Body of pancreas (tissue), 4 donors: ENCODE data around the gene BEGAIN. TPM values are rescaled to one million over a fixed set of nuclear protein-coding genes. Genes with fewer than 3 reads are reported as not detected.

Experiments
- ATAC-seq: fragments of 150-250 bp; one replicate; pipeline ENCODE4 v1.9.1; 2016
- DNase-seq, 4 donors: peaks; one replicate each; pipeline ENCODE4 v3.0.0-alpha.2; 2019
- H3K27ac ChIP-seq, 4 donors: fragments of 200-600 bp; sonication (generic); 1 replicate in 3 of 4; 2 replicates in 1 of 4; pipeline versions ENCODE4 v1.5.1 to v1.6.1; 2016 to 2019; ENCODE audit warnings: mild to moderate bottlenecking in 1 of 4, mixed read lengths in 1 of 4, moderate library complexity in 1 of 4
- H3K27me3 ChIP-seq, 2 donors: fragments of 200-600 bp; sonication (generic); one replicate each; pipeline ENCODE4 v1.6.0; 2016; ENCODE audit warnings: mild to moderate bottlenecking in 1 of 2
- H3K36me3 ChIP-seq, 2 donors: fragments of 200-600 bp; sonication (generic); replicated peaks in 1 of 2; 2 replicates each; pipeline ENCODE4 v1.5.1; 2016; ENCODE audit warnings: low read depth in 2 of 2; ENCODE audit not compliant: insufficient read depth in 1 of 2
- H3K4me1 ChIP-seq: fragments of 200-600 bp; sonication (generic); one replicate; pipeline ENCODE4 v1.6.0; 2016
- H3K4me3 ChIP-seq, 2 donors: fragments of 200-600 bp; sonication (generic); 1 replicate in 1 of 2; 2 replicates in 1 of 2; pipeline ENCODE4 v1.5.1; 2016 to 2019
- H3K9me3 ChIP-seq, 3 donors: fragments of 200-600 bp; sonication (generic); 1 replicate in 2 of 3; 2 replicates in 1 of 3; pipeline ENCODE4 v1.5.1; 2016
- CTCF ChIP-seq, 7 experiments: fragments of 450-650 bp in 4 of 7; fragments of 200-600 bp in 3 of 7; sonication (generic) in 3 of 7; IDR thresholded peaks; one replicate each; pipeline ENCODE4 v1.5.1; 2016 to 2019; ENCODE audit warnings: antibody characterized with exemption in 7 of 7
- POLR2A ChIP-seq, 3 donors: fragments of 450-650 bp; IDR thresholded peaks; one replicate each; pipeline ENCODE4 v1.6.1; 2016; ENCODE audit warnings: antibody characterized with exemption in 3 of 3, mild to moderate bottlenecking in 2 of 3
- WGBS, 2 donors: methylation state at CpG; one replicate each; pipeline ENCODE4 v1.1.5; 2017; 5-methylcytosine and 5-hydroxymethylcytosine counted together
- intact Hi-C: fragments of 100-400 bp; cut with DNase I; formaldehyde crosslinking; loops from one replicate; pipeline ENCODE4 v1.15.1; 2023
- total RNA-seq, 2 donors: library from RNA; depleted of rRNA; stranded (reverse); fragments of >200 nt; gene quantifications; one replicate each; pipeline ENCODE4 v1.1.0, GENCODE V29; 2016

The BEGAIN gene
- total RNA-seq, 2 donors from 2014 or later, result 23.9 to 28.7 TPM

GRCh38 chr14:100611811-100612480 lies 24.7 kb upstream of the BEGAIN start:
- Histone ChIP-seq H3K27me3 (no peaks in the 10 kb centered on the region), H3K4me3 (no peak overlapping the region), H3K27ac (no peak overlapping the region), H3K36me3 (no peaks in the 10 kb centered on the region), H3K4me1 (peaks cover under 1% of the 10 kb centered on the region), H3K9me3 (no peaks in the 10 kb centered on the region)
- DNase-seq, result no peak
- no peak for TF ChIP-seq POLR2A (IDR thresholded peaks at IDR 0.05)
- TF ChIP-seq CTCF (IDR thresholded peaks at IDR 0.05), result no peak
- intact Hi-C loops, result no loop called here
- WGBS, 2 donors, result 82 to 88% methylated on average over 10 of the region's 10 CpGs
- ATAC-seq, result no peak

DNA sequence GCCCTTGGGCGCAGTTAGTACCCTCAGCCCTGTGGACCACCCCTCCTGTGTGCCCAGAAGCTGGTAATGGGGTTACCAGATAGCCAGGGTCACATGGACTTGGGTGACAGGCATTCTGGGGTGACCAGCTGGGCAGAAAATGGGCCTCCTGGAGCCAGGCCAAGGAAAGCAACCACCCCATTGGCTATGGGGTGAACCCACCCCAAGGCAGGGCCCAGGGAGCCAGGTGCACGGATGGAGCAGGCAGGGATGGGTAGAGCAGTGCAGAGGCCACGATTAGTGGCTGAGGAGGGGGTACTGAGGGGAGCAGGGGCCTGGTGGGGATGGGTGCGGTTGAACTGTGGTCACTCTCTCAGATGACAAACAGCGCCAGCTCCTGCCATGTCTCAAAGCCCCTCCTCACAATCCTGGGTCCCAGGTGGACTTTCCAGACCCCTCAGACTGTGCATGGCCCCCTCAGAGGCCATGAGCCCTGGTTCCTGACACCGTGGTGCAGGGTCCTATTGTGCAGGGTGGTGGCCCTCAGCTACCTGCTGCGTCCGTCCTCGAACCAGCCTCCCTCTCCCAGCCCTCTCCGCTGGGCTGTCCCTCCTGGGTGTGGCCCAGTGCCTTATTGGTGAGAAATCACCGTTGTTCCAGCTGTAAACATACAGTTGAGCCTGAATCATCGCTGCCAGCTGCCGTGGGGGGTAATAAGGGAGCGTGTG lies 23.4 kb upstream of the BEGAIN start:
- no peaks in the 10 kb centered on the region for H3K36me3 ChIP-seq
- no peak overlapping the region for H3K4me3 ChIP-seq
- TF ChIP-seq POLR2A (IDR thresholded peaks at IDR 0.05) (no peak), CTCF (IDR thresholded peaks at IDR 0.05) (no peak)
- intact Hi-C loops, result no loop called here
- H3K4me1 ChIP-seq, result no peaks in the 10 kb centered on the region
- H3K9me3 ChIP-seq, result no peaks in the 10 kb centered on the region
- no peak overlapping the region for H3K27ac ChIP-seq
- DNase-seq, result no peak
- ATAC-seq, result no peak
- H3K27me3 ChIP-seq, result no peaks in the 10 kb centered on the region
- WGBS, 2 donors, result 71 to 94% methylated on average over 7 to 13 of the region's 14 CpGs

- H3K4me1 ChIP-seq, result no peaks in the 10 kb centered on the region
- H3K27me3 ChIP-seq, result no peaks in the 10 kb centered on the region
- no peaks in the 10 kb centered on the region for H3K9me3 ChIP-seq
- DNase-seq (peak in 1 of 4 donors; percentile 7), ATAC-seq (no peak)
- no peaks in the 10 kb centered on the region for H3K36me3 ChIP-seq
- TF ChIP-seq CTCF (IDR thresholded peaks at IDR 0.05), result no peak
- intact Hi-C loops, result no loop called here
- H3K27ac ChIP-seq, result no peak overlapping the region
- 69 to 86% methylated on average over 7 to 13 of the region's 13 CpGs for WGBS, 2 donors
- H3K4me3 ChIP-seq, result no peak overlapping the region
Measured at GRCh38 chr14:100609941-100610391, 22.7 kb upstream of the BEGAIN start.

- intact Hi-C loops, result no loop called here
- H3K27ac ChIP-seq, result no peak overlapping the region
- WGBS, 2 donors, result 80 to 85% methylated on average over 14 of the region's 14 CpGs
- no peak overlapping the region for H3K4me3 ChIP-seq
- no peaks in the 10 kb centered on the region for H3K27me3 ChIP-seq
- H3K4me1 ChIP-seq, result no peaks in the 10 kb centered on the region
- DNase-seq, result peak in 1 of 4 donors; percentile 5
- H3K9me3 ChIP-seq, result no peaks in the 10 kb centered on the region
- TF ChIP-seq POLR2A (IDR thresholded peaks at IDR 0.05) (no peak), CTCF (IDR thresholded peaks at IDR 0.05) (no peak)
- ATAC-seq, result no peak
- H3K36me3 ChIP-seq, result no peaks in the 10 kb centered on the region
Measured at GRCh38 chr14:100609331-100609870, 22.2 kb upstream of the BEGAIN start.
